GM12801 (cell line): ENCODE measurements around the gene CENPX.

Experiments used
- CTCF ChIP-seq: IDR thresholded peaks from one replicate; pipeline ENCODE4 v1.5.1; 2011; ENCODE audit warnings: control low read depth; ENCODE audit not compliant: insufficient read length; ENCODE audit errors: extremely low read depth

Gene CENPX

GRCh38 chr17:82022981-82023446 is 336 bp upstream of the CENPX start, which contains the start of gene LRRC45:
LRRC45 (plus strand) TSS chr17:82023305; CDS start chr17:82023644, 339 bp downstream.
- no peak for TF ChIP-seq CTCF

GRCh38 chr17:82021900-82022309 is 773 bp downstream of the CENPX start:
- no peak for TF ChIP-seq CTCF

- TF ChIP-seq CTCF = no peak
These were observed 1.4 kb downstream of the CENPX start for GRCh38 chr17:82021107-82021899.

GRCh38 chr17:82020572-82021106 is 2.0 kb downstream of the CENPX start:
- no peak for TF ChIP-seq CTCF

GRCh38 chr17:82019690-82020571 is 2.7 kb downstream of the CENPX start:
- no peak for TF ChIP-seq CTCF

- no peak for TF ChIP-seq CTCF
These were observed 3.5 kb downstream of the CENPX start for GRCh38 chr17:82018989-82019689.
